LNCAP (cell line): ENCODE data around the gene MANF.

ENCODE experiments used
- CTCF ChIP-seq: fragments of 450-650 bp; IDR thresholded peaks from 2 replicates; pipeline ENCODE4 v1.5.1; 2017; ENCODE audit warnings: mild to moderate bottlenecking

MANF gene

GRCh38 chr3:51393134-51393495 is 8.0 kb downstream of the MANF start:
- no peak for TF ChIP-seq CTCF

GRCh38 chr3:51393564-51393963 is 8.5 kb downstream of the MANF start:
- no peak for TF ChIP-seq CTCF

- no peak for TF ChIP-seq CTCF
Measured at GRCh38 chr3:51394541-51394940, 9.4 kb downstream of the MANF start.

GRCh38 chr3:51395493-51396213 is 10.6 kb downstream of the MANF start:
- TF ChIP-seq CTCF = no peak

GRCh38 chr3:51396401-51396800 is 11.3 kb downstream of the MANF start:
- TF ChIP-seq CTCF = no peak

- no peak for TF ChIP-seq CTCF
Measured at GRCh38 chr3:51397392-51397791, 12.3 kb downstream of the MANF start.

- TF ChIP-seq CTCF = no peak
Measured at GRCh38 chr3:51398595-51399310, 13.7 kb downstream of the MANF start.
